SK-N-SH treated with all-trans-retinoic acid at 6 μM for 48 hours (cell line): ENCODE results near the gene NPR1.

Experiments
- TCF4 ChIP-seq: fragments of 250-450 bp; sonication (Bioruptor Pico); IDR thresholded peaks from 2 replicates; pipeline ENCODE4 v1.8.0; 2021; ENCODE audit warnings: mild to moderate bottlenecking, moderate library complexity, borderline replicate concordance
- TOX ChIP-seq: fragments of 250-450 bp; sonication (Bioruptor Pico); IDR thresholded peaks from 2 replicates; pipeline ENCODE4 v1.8.0; 2021; ENCODE audit warnings: mild to moderate bottlenecking, moderate library complexity, borderline replicate concordance
- ZFP30 ChIP-seq: fragments of 450-650 bp; formaldehyde crosslinking; IDR thresholded peaks from 2 replicates; pipeline ENCODE4 v1.5.0; 2022; ENCODE audit warnings: mild to moderate bottlenecking, moderate library complexity
- TF ChIP-seq, protein P1 (sequence below): fragments of 250-450 bp; sonication (Bioruptor Pico); IDR thresholded peaks from 2 replicates; pipeline ENCODE4 v1.5.1; 2021; ENCODE audit warnings: mild to moderate bottlenecking, moderate library complexity

DNA sequence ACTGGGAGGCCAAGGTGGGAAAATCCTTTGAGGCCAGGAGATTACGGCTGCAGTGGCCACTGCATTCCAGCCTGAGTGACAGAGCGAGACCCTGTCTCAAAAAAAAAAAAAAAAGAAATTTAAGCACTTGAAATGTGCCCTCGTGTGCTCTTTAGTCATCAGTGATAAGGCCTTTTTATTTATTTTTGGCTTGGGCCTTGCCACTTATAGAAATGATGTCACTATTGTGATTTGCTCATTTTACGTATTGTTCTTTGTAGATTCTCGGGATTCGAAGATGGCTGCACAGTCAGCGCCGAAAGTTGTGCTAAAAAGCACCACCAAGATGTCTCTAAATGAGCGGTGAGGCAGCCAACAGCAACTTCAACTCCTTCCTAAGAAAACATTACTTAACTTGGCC is 42.2 kb upstream of the NPR1 start:
- TF ChIP-seq TCF4 (CRISPR knock-in tag) = no peak
- TF ChIP-seq, protein P1, sequence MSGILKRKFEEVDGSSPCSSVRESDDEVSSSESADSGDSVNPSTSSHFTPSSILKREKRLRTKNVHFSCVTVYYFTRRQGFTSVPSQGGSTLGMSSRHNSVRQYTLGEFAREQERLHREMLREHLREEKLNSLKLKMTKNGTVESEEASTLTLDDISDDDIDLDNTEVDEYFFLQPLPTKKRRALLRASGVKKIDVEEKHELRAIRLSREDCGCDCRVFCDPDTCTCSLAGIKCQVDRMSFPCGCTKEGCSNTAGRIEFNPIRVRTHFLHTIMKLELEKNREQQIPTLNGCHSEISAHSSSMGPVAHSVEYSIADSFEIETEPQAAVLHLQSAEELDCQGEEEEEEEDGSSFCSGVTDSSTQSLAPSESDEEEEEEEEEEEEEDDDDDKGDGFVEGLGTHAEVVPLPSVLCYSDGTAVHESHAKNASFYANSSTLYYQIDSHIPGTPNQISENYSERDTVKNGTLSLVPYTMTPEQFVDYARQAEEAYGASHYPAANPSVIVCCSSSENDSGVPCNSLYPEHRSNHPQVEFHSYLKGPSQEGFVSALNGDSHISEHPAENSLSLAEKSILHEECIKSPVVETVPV (CRISPR knock-in tag) = no peak
- no peak for TF ChIP-seq TOX (CRISPR knock-in tag)
- no peak for TF ChIP-seq ZFP30 (CRISPR knock-in tag)
